HG03378 (cell line): ENCODE measurements around the gene SYNDIG1.

Source experiments
- ATAC-seq: cut with Tn5 transposase; IDR thresholded peaks from one replicate; pipeline ENCODE4 v1.9.1; 2021; ENCODE audit warnings: mild to moderate bottlenecking, moderate library complexity; ENCODE audit not compliant: unreplicated experiment

Gene SYNDIG1

GRCh38 chr20:24469116-24469893 lies at the start of gene SYNDIG1:
TSS of gene SYNDIG1 (plus strand) at chr20:24469629. CDS start at chr20:24543098, 73,469 bp downstream.
- no peak for ATAC-seq

GRCh38 chr20:24419786-24420185 lies 49.6 kb upstream of the SYNDIG1 start:
- ATAC-seq, result no peak

- ATAC-seq, result no peak
These were observed 48.9 kb upstream of the SYNDIG1 start for GRCh38 chr20:24420567-24420966.

GRCh38 chr20:24421071-24421470 lies 48.4 kb upstream of the SYNDIG1 start:
- no peak for ATAC-seq

GRCh38 chr20:24422091-24422760 lies 47.2 kb upstream of the SYNDIG1 start:
- ATAC-seq, result no peak

GRCh38 chr20:24423390-24424313 lies 45.8 kb upstream of the SYNDIG1 start:
- ATAC-seq, result no peak

- no peak for ATAC-seq
These were observed 43.8 kb upstream of the SYNDIG1 start for GRCh38 chr20:24425523-24426135.

- ATAC-seq, result no peak
These were observed 38.0 kb upstream of the SYNDIG1 start for GRCh38 chr20:24431279-24432045.

- no peak for ATAC-seq
These were observed 37.4 kb upstream of the SYNDIG1 start for GRCh38 chr20:24432046-24432442.

- no peak for ATAC-seq
These were observed 33.3 kb upstream of the SYNDIG1 start for GRCh38 chr20:24436160-24436559.

- no peak for ATAC-seq
These were observed 32.0 kb upstream of the SYNDIG1 start for GRCh38 chr20:24437196-24438082.

GRCh38 chr20:24438331-24438730 lies 31.1 kb upstream of the SYNDIG1 start:
- no peak for ATAC-seq

- no peak for ATAC-seq
These were observed 29.6 kb upstream of the SYNDIG1 start for GRCh38 chr20:24439737-24440387.

GRCh38 chr20:24441661-24442060 lies 27.8 kb upstream of the SYNDIG1 start:
- no peak for ATAC-seq

GRCh38 chr20:24442909-24443308 lies 26.5 kb upstream of the SYNDIG1 start:
- ATAC-seq, result no peak

- ATAC-seq, result no peak
These were observed 26.0 kb upstream of the SYNDIG1 start for GRCh38 chr20:24443436-24443835.

- no peak for ATAC-seq
These were observed 24.8 kb upstream of the SYNDIG1 start for GRCh38 chr20:24444526-24445190.

- no peak for ATAC-seq
These were observed 23.8 kb upstream of the SYNDIG1 start for GRCh38 chr20:24445510-24446170.
